Measurements from ENCODE around the gene NALCN. TPM values are rescaled to one million over a fixed set of nuclear protein-coding genes. Genes with fewer than 3 reads are reported as not detected.

The NALCN gene
- total and polyA plus RNA-seq, 2 donors (not counting 1 experiment from before 2014, with no cell fraction given): not detected

- Histone ChIP-seq H3K4me1 (ENCODE audit: control insufficient read depth in 2 of 2, insufficient read depth in 2 of 2, low read length in 2 of 2) (no peaks in the 10 kb centered on the region), H3K36me3 (replicated peaks in 1 of 2; ENCODE audit: control extremely low read depth in 1 of 2, control insufficient read depth in 1 of 2, extremely low read depth in 1 of 2, insufficient read depth in 2 of 2, low read length in 1 of 2) (no peaks in the 10 kb centered on the region), H3K79me2 (ENCODE audit: control insufficient read depth, insufficient read depth, low read length) (no peaks in the 10 kb centered on the region), H3K4me3 (ENCODE audit: control extremely low read depth in 1 of 5, extremely low read depth in 1 of 5, insufficient read depth in 1 of 5, low read depth in 2 of 5, low read length in 4 of 5) (no peak overlapping the region), H2AFZ (ENCODE audit: insufficient read depth, low read depth, low read length, poor library complexity, severe bottlenecking) (no peak overlapping the region), H4K20me1 (ENCODE audit: control insufficient read depth, insufficient read depth, low read length, poor library complexity, severe bottlenecking) (no peaks in the 10 kb centered on the region), H3K27me3 (replicated peaks in 1 of 4; ENCODE audit: control extremely low read depth in 1 of 4, control insufficient read depth in 3 of 4, insufficient read depth in 4 of 4, low read length in 3 of 4) (no peaks in the 10 kb centered on the region), H3K27ac (ENCODE audit: low read length in 2 of 2) (no peak overlapping the region), H3K4me2 (replicated peaks; ENCODE audit: low read depth, low read length, poor library complexity, severe bottlenecking) (no peak overlapping the region), H3K9me3 (ENCODE audit: control extremely low read depth in 1 of 3, control insufficient read depth in 2 of 3, insufficient read depth in 1 of 3, low read length in 2 of 3) (no peaks in the 10 kb centered on the region), H3K9ac (ENCODE audit: low read length) (no peak overlapping the region)
- ATAC-seq (ENCODE audit: low read depth): no peak
- no CpG with 5 or more reads among the region's 2 CpGs for WGBS (ENCODE audit: insufficient coverage)
- ChIA-PET CTCF (no interaction called here), POLR2A (no interaction called here)
- TF ChIP-seq CTCF (IDR thresholded peaks at IDR 0.05) (no peak), EZH2 (IDR thresholded peaks at IDR 0.05; ENCODE audit: borderline replicate concordance, insufficient read depth, low read depth, low read length, poor library complexity, severe bottlenecking) (no peak)
- no peak overlapping the region for H3K4me3 Mint-ChIP-seq
- H3K27me3 Mint-ChIP-seq: no peaks in the 10 kb centered on the region
- no peak for DNase-seq
- no peaks in the 10 kb centered on the region for H3K4me1 Mint-ChIP-seq
- H3K27ac Mint-ChIP-seq: no peak overlapping the region
- intact Hi-C loops (cut with micrococcal nuclease): no loop called here
- no peaks in the 10 kb centered on the region for H3K9me3 Mint-ChIP-seq (ENCODE audit: insufficient read depth)
Measured at GRCh38 chr13:101262306-101262705, 154.0 kb downstream of the NALCN start.

DNA sequence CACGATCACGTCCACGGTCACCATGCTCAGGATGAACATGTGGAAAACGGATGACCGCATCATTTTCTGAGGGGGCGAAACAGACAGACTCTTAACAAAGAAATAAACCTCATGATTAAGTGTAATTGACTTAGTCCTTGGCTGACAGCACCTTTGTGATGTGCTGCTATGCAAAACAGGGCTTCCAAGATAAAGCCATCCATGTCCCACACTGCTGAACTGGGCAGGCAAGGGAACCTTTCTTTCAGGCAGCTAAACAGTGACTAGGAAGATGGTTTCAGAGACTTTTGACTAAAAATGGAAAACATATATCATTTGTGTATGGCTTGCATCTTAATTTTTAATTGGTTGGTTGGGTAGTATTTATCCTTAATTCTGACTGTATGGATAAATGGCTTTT lies 157.8 kb downstream of the NALCN start:
- intact Hi-C loops (cut with micrococcal nuclease): no loop called here
- Histone ChIP-seq H3K36me3 (replicated peaks in 1 of 2; ENCODE audit: control extremely low read depth in 1 of 2, control insufficient read depth in 1 of 2, extremely low read depth in 1 of 2, insufficient read depth in 2 of 2, low read length in 1 of 2) (no peaks in the 10 kb centered on the region), H3K27ac (ENCODE audit: low read length in 2 of 2) (no peak overlapping the region), H3K9me3 (ENCODE audit: control extremely low read depth in 1 of 3, control insufficient read depth in 2 of 3, insufficient read depth in 1 of 3, low read length in 2 of 3) (no peaks in the 10 kb centered on the region), H3K4me3 (ENCODE audit: control extremely low read depth in 1 of 5, extremely low read depth in 1 of 5, insufficient read depth in 1 of 5, low read depth in 2 of 5, low read length in 4 of 5) (no peak overlapping the region), H3K4me2 (replicated peaks; ENCODE audit: low read depth, low read length, poor library complexity, severe bottlenecking) (no peak overlapping the region), H3K9ac (ENCODE audit: low read length) (no peak overlapping the region), H3K27me3 (replicated peaks in 1 of 4; ENCODE audit: control extremely low read depth in 1 of 4, control insufficient read depth in 3 of 4, insufficient read depth in 4 of 4, low read length in 3 of 4) (no peaks in the 10 kb centered on the region), H4K20me1 (ENCODE audit: control insufficient read depth, insufficient read depth, low read length, poor library complexity, severe bottlenecking) (no peaks in the 10 kb centered on the region), H3K4me1 (ENCODE audit: control insufficient read depth in 2 of 2, insufficient read depth in 2 of 2, low read length in 2 of 2) (no peaks in the 10 kb centered on the region), H2AFZ (ENCODE audit: insufficient read depth, low read depth, low read length, poor library complexity, severe bottlenecking) (no peak overlapping the region), H3K79me2 (ENCODE audit: control insufficient read depth, insufficient read depth, low read length) (no peaks in the 10 kb centered on the region)
- ATAC-seq (ENCODE audit: low read depth) (no peak), DNase-seq (no peak)
- 91% methylated on average over 5 of the region's 6 CpGs for WGBS (ENCODE audit: insufficient coverage)
- Mint-ChIP-seq H3K27me3 (no peaks in the 10 kb centered on the region), H3K27ac (no peak overlapping the region), H3K9me3 (ENCODE audit: insufficient read depth) (peaks cover 5% of the 10 kb centered on the region), H3K4me3 (no peak overlapping the region), H3K4me1 (no peaks in the 10 kb centered on the region)
- TF ChIP-seq CTCF (IDR thresholded peaks at IDR 0.05): no peak
- no peak for TF ChIP-seq EZH2 (IDR thresholded peaks at IDR 0.05; ENCODE audit: borderline replicate concordance, insufficient read depth, low read depth, low read length, poor library complexity, severe bottlenecking)
- ChIA-PET CTCF (no interaction called here), POLR2A (no interaction called here)

Measured in B cell (primary cell).